Posterior cingulate gyrus (tissue), 11 donors: ENCODE data around the gene SAPCD2.
"Not testable (repeated sequence)": the region's sequence is repeated elsewhere in the genome, so short reads cannot be mapped to it uniquely, and the experiment has no call there.

Experiments used
- DNase-seq, 10 donors: peaks; one replicate each; pipeline versions ENCODE4 v3.0.0 to v3.0.0-alpha.2; 2020 to 2021; ENCODE audit warnings: mixed read lengths in 3 of 10
- intact Hi-C: fragments of 100-400 bp; cut with DNase I; formaldehyde crosslinking; loops from one replicate; pipeline ENCODE4 v1.15.1; 2023

Gene SAPCD2

GRCh38 chr9:137067860-137068538 is 2.4 kb downstream of the SAPCD2 start:
- peak; percentile 70 to 97 (median 84) for DNase-seq
- intact Hi-C loops: no loop called here

- intact Hi-C loops: no loop called here
- peak in 1 of 10 donors; percentile 55 for DNase-seq
Observed at GRCh38 chr9:137066096-137066861, 4.1 kb downstream of the SAPCD2 start.

GRCh38 chr9:137065336-137065967 is 4.9 kb downstream of the SAPCD2 start:
- DNase-seq: no peak
- intact Hi-C loops: loop anchor here (2.0 kb wide), 1 partner anchor 17 kb away; no protein-coding TSS in a partner anchor

GRCh38 chr9:137064880-137065164 is 5.5 kb downstream of the SAPCD2 start:
- intact Hi-C loops: loop anchor here (2.0 kb wide), 1 partner anchor 16 kb away; no protein-coding TSS in a partner anchor
- DNase-seq: no peak

DNA sequence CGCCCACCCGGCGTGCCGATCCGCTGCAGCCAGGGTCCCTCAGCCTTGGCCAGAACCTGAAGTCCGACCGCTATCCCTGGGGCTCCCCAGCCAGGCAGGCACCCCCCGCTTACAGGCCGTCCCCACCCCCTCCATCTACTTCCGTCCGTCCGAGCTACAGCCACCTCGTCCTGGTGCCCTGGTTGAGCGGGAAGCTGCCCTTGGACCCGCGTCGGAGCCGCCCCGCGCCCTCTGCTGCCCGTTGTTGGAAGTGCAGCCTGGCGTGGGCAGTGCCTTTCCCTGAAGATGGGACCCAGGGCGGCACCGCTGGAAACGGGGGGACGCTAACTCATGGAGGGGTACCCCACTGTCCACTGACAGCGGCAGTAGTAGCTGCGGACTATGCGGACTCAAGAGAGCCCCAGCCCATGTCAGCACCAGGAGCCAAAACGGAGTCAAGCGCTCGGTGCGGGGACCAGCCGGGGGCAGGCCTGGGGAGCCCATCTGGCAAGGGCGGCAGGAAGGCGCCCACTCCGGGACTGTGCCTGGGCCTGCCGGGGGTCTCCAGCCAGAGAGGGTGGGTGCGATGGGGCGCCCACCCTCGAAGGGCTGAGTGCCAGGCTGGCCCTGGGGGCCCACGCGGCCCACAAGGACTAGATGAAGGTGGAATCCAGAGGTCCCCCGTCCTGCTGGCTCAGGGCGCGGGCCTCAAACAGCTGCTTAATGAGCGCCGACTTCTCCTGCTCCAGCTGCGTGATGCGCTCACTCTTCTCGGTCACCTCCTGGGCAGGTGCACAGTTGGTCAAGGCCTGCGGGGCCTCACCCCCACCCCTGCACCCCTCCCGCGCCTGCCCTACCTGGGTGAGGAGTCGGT is 6.1 kb downstream of the SAPCD2 start:
- intact Hi-C loops: loop anchor here (2.0 kb wide), 1 partner anchor 15 kb away; no protein-coding TSS in a partner anchor
- peak in 9 of 10 donors; percentile 44 to 95 (median 76) for DNase-seq

GRCh38 chr9:137063311-137064026 is 6.9 kb downstream of the SAPCD2 start:
- DNase-seq: no peak
- intact Hi-C loops: loop anchor here (2.0 kb wide), 1 partner anchor 15 kb away; no protein-coding TSS in a partner anchor

DNA sequence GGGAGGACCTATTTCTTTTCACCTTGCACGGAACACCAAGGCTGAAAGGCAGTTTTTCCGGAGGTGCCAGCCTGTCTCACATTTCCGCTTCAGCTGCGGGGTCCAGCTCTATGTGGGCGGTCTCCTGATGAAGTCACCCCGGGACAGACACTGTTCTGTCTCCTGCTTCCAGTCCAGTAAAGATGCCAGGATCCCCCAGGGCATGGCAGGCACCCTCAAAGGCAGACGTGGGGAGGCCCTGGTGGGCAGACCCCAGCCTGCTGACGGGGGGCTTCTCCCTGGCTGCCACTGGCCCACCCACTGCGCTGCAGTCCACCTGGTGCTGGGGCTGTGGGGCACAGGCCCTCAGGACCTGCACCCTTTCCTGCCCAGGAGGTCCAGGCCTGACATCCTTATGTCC is 7.6 kb downstream of the SAPCD2 start:
- intact Hi-C loops, DNase-seq: not testable (repeated sequence)

GRCh38 chr9:137062384-137062783 is 8.0 kb downstream of the SAPCD2 start:
- no peak for DNase-seq
- intact Hi-C loops: no loop called here

GRCh38 chr9:137058521-137059234 is 11.7 kb downstream of the SAPCD2 start:
- intact Hi-C loops: no loop called here
- DNase-seq: no peak

- intact Hi-C loops: no loop called here
- no peak for DNase-seq
Observed at GRCh38 chr9:137057545-137057944, 12.8 kb downstream of the SAPCD2 start.

GRCh38 chr9:137056739-137057415 is 13.5 kb downstream of the SAPCD2 start:
- no peak for DNase-seq
- intact Hi-C loops: no loop called here

- intact Hi-C loops: no loop called here
- DNase-seq: peak; percentile 88 to 99 (median 92)
Observed at GRCh38 chr9:137055385-137056364, 14.7 kb downstream of the SAPCD2 start.

DNA sequence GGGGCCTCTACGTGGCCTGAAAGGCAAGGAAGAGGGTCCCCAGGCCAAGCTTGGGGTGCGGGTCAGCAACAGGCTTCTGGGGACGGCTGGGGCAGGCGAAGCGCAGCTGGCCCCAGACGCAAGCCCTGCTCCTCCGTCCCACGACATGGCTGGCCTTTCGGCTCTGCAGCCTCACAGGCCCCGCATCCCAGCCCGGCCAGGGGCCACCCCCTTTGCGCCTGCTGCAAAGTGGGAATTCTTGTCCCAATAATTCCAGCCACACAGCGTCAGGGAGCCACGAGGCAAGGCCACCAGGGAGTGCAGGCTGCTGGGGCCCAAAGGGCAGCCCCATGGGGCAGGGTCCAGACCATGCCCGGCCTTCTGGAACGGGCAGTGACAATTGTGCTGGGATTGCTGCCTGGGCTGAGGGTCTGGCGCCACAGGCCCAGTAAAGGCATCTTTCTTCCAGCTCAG is 15.4 kb downstream of the SAPCD2 start:
- DNase-seq: no peak
- intact Hi-C loops: no loop called here

DNA sequence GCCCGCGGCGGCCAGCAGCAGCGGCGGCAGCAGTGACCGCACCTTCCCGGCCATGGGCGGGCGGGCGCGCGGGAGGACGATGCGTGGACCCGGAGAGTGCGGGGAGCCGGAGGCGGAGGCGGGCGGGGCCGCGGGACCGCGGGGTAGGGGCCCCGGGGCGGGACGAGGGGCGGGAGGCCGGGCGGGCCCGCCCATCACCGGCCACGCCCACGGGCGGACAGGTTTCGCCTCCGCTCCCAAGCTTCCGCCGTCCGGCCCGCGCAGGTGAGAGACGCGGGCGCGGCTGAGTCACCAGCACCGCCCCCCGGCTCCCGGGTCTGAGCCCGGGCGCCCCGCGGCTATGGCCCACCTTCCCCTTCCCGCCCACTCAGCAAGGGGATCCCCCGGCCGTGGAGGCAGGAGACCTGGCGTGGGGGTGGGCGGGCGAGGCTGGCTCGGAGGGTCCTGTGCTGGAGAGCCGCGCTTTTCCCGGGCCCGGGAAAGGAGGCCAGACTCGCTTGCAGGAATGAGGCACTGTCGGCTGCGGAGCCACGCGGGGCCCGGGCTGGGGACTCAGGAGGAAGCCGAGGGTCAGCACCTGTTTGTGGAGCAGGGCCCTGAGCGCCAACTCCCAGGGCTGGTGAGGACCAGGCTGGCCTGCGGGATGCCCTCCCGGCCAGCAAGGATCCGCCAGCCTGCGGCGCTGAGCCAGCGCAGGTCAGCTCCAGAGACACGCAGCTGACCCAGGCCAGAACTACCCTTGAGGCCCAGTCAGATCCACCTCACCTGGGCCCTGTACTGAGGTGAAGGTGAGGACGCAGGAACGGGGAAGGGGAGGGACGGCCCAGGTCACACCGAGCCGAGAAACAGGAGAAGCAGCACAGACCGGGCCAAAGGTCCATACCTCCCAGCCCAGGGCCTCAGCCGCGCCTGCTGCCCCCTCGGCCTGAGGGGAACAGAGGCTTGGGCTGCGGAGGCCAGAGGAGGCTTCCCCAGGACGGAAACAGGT is 16.1 kb downstream of the SAPCD2 start, which contains the start of gene ENTPD2:
ENTPD2 (minus strand) TSS at position 118 of the 988 bp plus-strand sequence; CDS start at position 54, 64 bp downstream.
- no peak for DNase-seq
- intact Hi-C loops: no loop called here

GRCh38 chr9:137052998-137053943 is 17.1 kb downstream of the SAPCD2 start:
- DNase-seq: no peak
- intact Hi-C loops: no loop called here
